ENCODE measurements around the gene ZNF609. TPM values are rescaled to one million over a fixed set of nuclear protein-coding genes. Genes with fewer than 3 reads are reported as not detected.
"Not testable (repeated sequence)": the region's sequence is repeated elsewhere in the genome, so short reads cannot be mapped to it uniquely, and the experiment has no call there.

ZNF609 gene
- total RNA-seq, 4 donors from 2014 or later, result 18.6 to 40.1 (median 23.7) TPM

DNA sequence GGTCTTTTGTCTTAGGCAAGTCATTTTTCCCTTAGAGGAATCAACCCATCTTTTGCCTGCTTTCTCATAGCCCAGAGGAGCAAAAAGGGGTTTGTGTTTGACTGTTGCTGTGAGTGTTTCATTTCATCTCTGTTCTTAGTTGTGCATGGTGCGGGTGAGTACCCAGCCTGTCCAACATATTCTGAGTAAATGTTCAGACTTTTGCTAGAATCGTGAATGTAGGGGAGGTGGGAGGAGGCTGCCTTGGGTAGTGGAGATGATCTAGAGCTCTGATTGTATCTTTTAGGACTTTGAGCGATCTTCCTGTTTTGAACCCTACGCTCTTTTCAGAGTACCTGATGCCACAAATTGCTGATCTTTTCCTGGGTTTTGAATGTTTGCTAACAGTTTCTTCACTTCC lies 123.1 kb downstream of the ZNF609 start:
- WGBS, result 83% methylated on average over 4 of the region's 4 CpGs
- Histone ChIP-seq H3K27ac (no peak overlapping the region), H3K36me3 (no peaks in the 10 kb centered on the region), H3K27me3 (no peaks in the 10 kb centered on the region), H3K9me3 (peaks cover 6% of the 10 kb centered on the region), H3K4me1 (peaks cover 10% of the 10 kb centered on the region), H3K4me3 (no peak overlapping the region)
- TF ChIP-seq EP300 (IDR thresholded peaks at IDR 0.05) (no peak), POLR2A (IDR thresholded peaks at IDR 0.05) (no peak), POLR2AphosphoS5 (IDR thresholded peaks at IDR 0.05) (no peak)
- TF ChIP-seq, protein P1, sequence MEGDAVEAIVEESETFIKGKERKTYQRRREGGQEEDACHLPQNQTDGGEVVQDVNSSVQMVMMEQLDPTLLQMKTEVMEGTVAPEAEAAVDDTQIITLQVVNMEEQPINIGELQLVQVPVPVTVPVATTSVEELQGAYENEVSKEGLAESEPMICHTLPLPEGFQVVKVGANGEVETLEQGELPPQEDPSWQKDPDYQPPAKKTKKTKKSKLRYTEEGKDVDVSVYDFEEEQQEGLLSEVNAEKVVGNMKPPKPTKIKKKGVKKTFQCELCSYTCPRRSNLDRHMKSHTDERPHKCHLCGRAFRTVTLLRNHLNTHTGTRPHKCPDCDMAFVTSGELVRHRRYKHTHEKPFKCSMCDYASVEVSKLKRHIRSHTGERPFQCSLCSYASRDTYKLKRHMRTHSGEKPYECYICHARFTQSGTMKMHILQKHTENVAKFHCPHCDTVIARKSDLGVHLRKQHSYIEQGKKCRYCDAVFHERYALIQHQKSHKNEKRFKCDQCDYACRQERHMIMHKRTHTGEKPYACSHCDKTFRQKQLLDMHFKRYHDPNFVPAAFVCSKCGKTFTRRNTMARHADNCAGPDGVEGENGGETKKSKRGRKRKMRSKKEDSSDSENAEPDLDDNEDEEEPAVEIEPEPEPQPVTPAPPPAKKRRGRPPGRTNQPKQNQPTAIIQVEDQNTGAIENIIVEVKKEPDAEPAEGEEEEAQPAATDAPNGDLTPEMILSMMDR (IDR thresholded peaks at IDR 0.05), result no peak
- DNase-seq (ENCODE audit: low spot score in 2 of 2), result no peak

DNA sequence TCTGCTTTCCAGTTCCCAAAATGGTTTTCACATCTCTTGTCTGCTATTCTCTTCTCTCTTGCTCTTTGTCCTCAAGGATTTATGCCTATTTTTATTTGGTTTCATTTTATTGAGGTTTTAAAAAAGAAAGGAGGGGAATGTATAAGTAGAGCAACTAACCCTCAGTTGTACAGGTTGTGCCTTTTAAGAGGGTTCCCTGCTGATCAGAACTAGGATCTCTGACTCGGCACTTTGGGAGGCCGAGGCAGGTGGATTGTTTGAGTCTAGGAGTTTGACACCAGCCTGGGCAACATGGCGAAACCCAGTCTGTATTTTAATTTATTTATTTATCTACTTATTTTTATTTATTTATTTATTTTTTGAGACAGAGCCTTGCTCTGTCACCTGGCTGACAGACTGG lies 123.6 kb downstream of the ZNF609 start:
- H3K27ac ChIP-seq, result no peak overlapping the region
- 85% methylated on average over 3 of the region's 3 CpGs for WGBS
- TF ChIP-seq EP300 (IDR thresholded peaks at IDR 0.05), result no peak
- TF ChIP-seq POLR2AphosphoS5 (IDR thresholded peaks at IDR 0.05), result no peak
- no peaks in the 10 kb centered on the region for H3K36me3 ChIP-seq
- no peak for DNase-seq (ENCODE audit: low spot score in 2 of 2)
- H3K4me3 ChIP-seq, result no peak overlapping the region
- H3K27me3 ChIP-seq, result no peaks in the 10 kb centered on the region
- peaks cover 6% of the 10 kb centered on the region for H3K9me3 ChIP-seq
- H3K4me1 ChIP-seq, result peaks cover 14% of the 10 kb centered on the region

DNA sequence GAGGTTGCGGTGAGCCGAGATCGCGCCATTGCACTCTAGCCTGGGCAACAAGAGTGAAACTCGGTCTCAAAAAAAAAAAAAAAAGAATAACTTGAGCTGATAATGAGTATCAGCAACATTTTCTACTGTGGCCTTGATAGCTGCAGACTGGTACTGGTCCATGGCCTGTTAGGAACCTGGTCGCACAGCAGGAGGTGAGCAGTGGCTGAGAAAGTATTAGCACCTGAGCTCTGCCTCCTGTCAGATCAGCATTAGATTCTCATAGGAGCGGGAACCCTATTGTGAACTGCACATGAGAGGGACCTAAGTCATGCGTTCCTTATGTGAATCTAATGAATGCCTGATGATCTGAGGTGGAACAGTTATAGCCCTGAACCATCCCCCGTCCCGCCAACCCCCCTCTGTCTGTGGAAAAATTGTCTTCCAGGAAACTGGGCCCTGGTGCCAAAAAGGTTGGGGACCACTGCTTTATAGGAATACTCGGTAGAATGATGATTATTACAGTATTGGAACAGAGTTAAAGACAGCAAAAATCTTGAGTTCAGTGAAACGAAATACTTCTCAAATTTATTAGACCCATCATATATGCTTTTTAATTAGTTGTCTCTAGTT lies 126.0 kb downstream of the ZNF609 start:
- Histone ChIP-seq H3K36me3 (no peaks in the 10 kb centered on the region), H3K27ac (no peak overlapping the region), H3K4me1 (peaks cover 19% of the 10 kb centered on the region), H3K4me3 (no peak overlapping the region), H3K9me3 (peaks cover 2% of the 10 kb centered on the region), H3K27me3 (no peaks in the 10 kb centered on the region)
- WGBS, result 85% methylated on average over 12 of the region's 12 CpGs
- TF ChIP-seq, protein P1 (IDR thresholded peaks at IDR 0.05), result no peak
- TF ChIP-seq POLR2A (IDR thresholded peaks at IDR 0.05) (no peak), EP300 (IDR thresholded peaks at IDR 0.05) (no peak), POLR2AphosphoS5 (IDR thresholded peaks at IDR 0.05) (no peak)
- DNase-seq (ENCODE audit: low spot score in 2 of 2), result no peak

DNA sequence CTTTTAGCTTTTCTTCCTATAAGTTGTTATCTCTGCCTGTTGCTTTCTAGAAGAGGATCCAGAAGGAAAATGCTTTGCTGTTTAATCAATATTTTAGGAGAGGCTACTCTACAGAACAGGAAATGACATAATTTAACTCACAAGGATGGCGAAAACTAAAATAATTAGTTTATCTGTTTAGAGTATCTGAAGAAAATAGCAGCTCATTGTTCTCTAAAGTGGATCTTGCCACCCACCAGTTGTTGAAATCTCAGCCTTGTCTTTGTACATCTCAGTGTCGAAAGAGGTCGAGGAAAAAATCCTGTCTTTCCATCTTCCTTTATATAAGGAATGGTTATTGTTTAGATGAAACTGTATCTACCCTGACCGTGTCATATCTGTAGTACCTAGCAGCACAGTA lies 126.6 kb downstream of the ZNF609 start:
- WGBS, result 72% methylated on average over 4 of the region's 4 CpGs
- Histone ChIP-seq H3K36me3 (no peaks in the 10 kb centered on the region), H3K4me3 (no peak overlapping the region), H3K4me1 (peaks cover 19% of the 10 kb centered on the region), H3K27ac (no peak overlapping the region), H3K27me3 (no peaks in the 10 kb centered on the region), H3K9me3 (no peaks in the 10 kb centered on the region)
- no peak for TF ChIP-seq POLR2A (IDR thresholded peaks at IDR 0.05)
- no peak for TF ChIP-seq POLR2AphosphoS5 (IDR thresholded peaks at IDR 0.05)
- no peak for TF ChIP-seq EP300 (IDR thresholded peaks at IDR 0.05)
- TF ChIP-seq, protein P1 (IDR thresholded peaks at IDR 0.05), result no peak
- DNase-seq (ENCODE audit: low spot score in 2 of 2), result no peak

DNA sequence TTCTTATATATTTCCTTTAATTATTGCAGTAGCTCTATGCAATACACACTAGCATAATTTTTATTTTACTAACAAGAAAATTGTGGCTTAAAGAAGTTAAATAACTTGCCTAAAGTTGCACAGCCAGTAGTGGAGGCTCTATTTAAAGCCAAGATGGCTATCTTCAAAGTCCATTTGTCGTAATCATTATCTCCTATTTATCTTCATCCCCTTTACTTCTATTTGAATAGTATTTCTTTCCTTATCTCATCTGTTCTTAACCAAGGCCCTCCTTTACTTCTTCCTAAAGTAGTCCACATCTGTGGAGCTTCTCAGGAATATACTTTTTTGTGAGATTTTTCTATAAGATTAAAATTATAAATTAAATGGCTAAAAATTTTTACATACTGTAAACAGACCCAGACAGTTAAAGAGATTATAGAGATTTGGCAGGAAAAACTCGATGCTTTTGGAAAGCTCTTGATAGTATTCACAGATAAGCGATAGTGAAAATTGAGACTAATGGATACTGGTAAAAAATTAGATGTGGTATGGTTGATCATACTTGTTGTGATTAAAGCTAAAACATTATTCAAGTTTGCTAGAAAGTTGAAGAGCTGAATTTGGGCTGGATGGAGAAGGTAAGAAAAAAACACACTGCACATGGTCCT lies 129.2 kb downstream of the ZNF609 start:
- H3K4me3 ChIP-seq, result no peak overlapping the region
- no peaks in the 10 kb centered on the region for H3K27me3 ChIP-seq
- H3K36me3 ChIP-seq, result no peaks in the 10 kb centered on the region
- H3K9me3 ChIP-seq, result no peaks in the 10 kb centered on the region
- 61% methylated on average over 3 of the region's 3 CpGs for WGBS
- no peak overlapping the region for H3K27ac ChIP-seq
- H3K4me1 ChIP-seq, result peaks cover 14% of the 10 kb centered on the region
- DNase-seq (ENCODE audit: low spot score in 2 of 2), result no peak
- TF ChIP-seq, protein P1 (IDR thresholded peaks at IDR 0.05), result no peak
- TF ChIP-seq POLR2A (IDR thresholded peaks at IDR 0.05), result no peak
- no peak for TF ChIP-seq EP300 (IDR thresholded peaks at IDR 0.05)
- TF ChIP-seq POLR2AphosphoS5 (IDR thresholded peaks at IDR 0.05), result no peak

DNA sequence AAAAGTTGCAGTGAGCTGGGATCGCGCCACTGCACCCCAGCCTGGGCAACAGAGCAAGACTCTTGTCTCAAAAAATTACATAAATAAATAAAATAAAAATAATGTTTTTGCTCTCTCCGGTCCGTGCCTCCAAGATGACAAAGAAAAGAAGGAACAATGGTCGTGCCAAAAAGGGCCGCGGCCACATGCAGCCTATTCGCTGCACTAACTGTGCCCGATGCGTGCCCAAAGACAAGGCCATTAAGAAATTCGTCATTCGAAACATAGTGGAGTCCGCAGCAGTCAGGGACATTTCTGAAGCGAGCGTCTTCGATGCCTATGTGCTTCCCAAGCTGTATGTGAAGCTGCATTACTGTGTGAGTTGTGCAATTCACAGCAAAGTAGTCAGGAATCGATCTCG lies 132.5 kb downstream of the ZNF609 start:
- not testable (repeated sequence) for H3K4me3 ChIP-seq; H3K27ac ChIP-seq; H3K27me3 ChIP-seq; H3K36me3 ChIP-seq; H3K9me3 ChIP-seq; DNase-seq (ENCODE audit: low spot score in 2 of 2)
- H3K4me1 ChIP-seq, result peaks cover 21% of the 10 kb centered on the region
- WGBS, result 97% methylated on average over 18 of the region's 18 CpGs

Measured in suprapubic skin (tissue), 4 donors.